Endothelial cell (in vitro differentiated cells): Measurements from ENCODE around the gene SATL1. TPM values are rescaled to one million over a fixed set of nuclear protein-coding genes. Genes with fewer than 3 reads are reported as not detected.

Experiments
- DNase-seq: peaks from one replicate; pipeline ENCODE4 v3.0.0; 2021; ENCODE audit warnings: low spot score
- H3K27ac Mint-ChIP-seq: one replicate; pipeline ENCODE4 v1.8.0; 2021; ENCODE audit warnings: mixed read lengths, inconsistent platforms; ENCODE audit not compliant: unreplicated experiment
- H3K27me3 Mint-ChIP-seq: one replicate; pipeline ENCODE4 v1.8.0; 2021; ENCODE audit warnings: mild to moderate bottlenecking, moderate library complexity, mixed read lengths, inconsistent platforms; ENCODE audit not compliant: unreplicated experiment
- H3K36me3 Mint-ChIP-seq: one replicate; pipeline ENCODE4 v1.8.0; 2021; ENCODE audit warnings: mild to moderate bottlenecking, low read depth, mixed read lengths, inconsistent platforms; ENCODE audit not compliant: unreplicated experiment
- H3K4me1 Mint-ChIP-seq: one replicate; pipeline ENCODE4 v1.8.0; 2021; ENCODE audit warnings: mild to moderate bottlenecking, mixed read lengths, inconsistent platforms; ENCODE audit not compliant: unreplicated experiment
- H3K4me3 Mint-ChIP-seq: one replicate; pipeline ENCODE4 v1.8.0; 2021; ENCODE audit warnings: mild to moderate bottlenecking, mixed read lengths, inconsistent platforms; ENCODE audit not compliant: unreplicated experiment
- H3K9me3 Mint-ChIP-seq: one replicate; pipeline ENCODE4 v1.8.0; 2021; ENCODE audit warnings: mixed read lengths, inconsistent platforms; ENCODE audit not compliant: unreplicated experiment
- CTCF ChIP-seq: fragments of 200-600 bp; sonication (generic); IDR thresholded peaks from one replicate; pipeline ENCODE4 v1.5.0; 2021; ENCODE audit warnings: antibody characterized with exemption; ENCODE audit not compliant: unreplicated experiment
- total RNA-seq: library from RNA; stranded (reverse); fragmentation: NEBNext Ultra II Directional; extraction: Animal tissue kit (Norgen Biotek cat#: 25700); gene quantifications from one replicate; pipeline ENCODE4 v1.2.1, GENCODE V29; 2021; ENCODE audit not compliant: unreplicated experiment

SATL1 gene
- total RNA-seq, 1 donor from 2014 or later: 0.15 TPM

- Mint-ChIP-seq H3K9me3 (no peaks in the 10 kb centered on the region), H3K4me1 (no peaks in the 10 kb centered on the region), H3K27me3 (peaks cover 2% of the 10 kb centered on the region), H3K36me3 (no peaks in the 10 kb centered on the region), H3K4me3 (no peak overlapping the region), H3K27ac (no peak overlapping the region)
- no peak for DNase-seq
- no peak for TF ChIP-seq CTCF
Observed at GRCh38 chrX:85112293-85112692, 131.3 kb downstream of the SATL1 start.

GRCh38 chrX:85111347-85111746, 132.2 kb downstream of the SATL1 start:
- no peaks in the 10 kb centered on the region for H3K36me3 Mint-ChIP-seq
- DNase-seq: no peak
- no peak overlapping the region for H3K4me3 Mint-ChIP-seq
- peaks cover 2% of the 10 kb centered on the region for H3K27me3 Mint-ChIP-seq
- H3K4me1 Mint-ChIP-seq: no peaks in the 10 kb centered on the region
- no peak overlapping the region for H3K27ac Mint-ChIP-seq
- TF ChIP-seq CTCF: peak; percentile 64
- no peaks in the 10 kb centered on the region for H3K9me3 Mint-ChIP-seq

GRCh38 chrX:85109235-85109634, 134.3 kb downstream of the SATL1 start:
- no peaks in the 10 kb centered on the region for H3K9me3 Mint-ChIP-seq
- DNase-seq: peak; percentile 20
- H3K27me3 Mint-ChIP-seq: peaks cover 2% of the 10 kb centered on the region

GRCh38 chrX:85108165-85108564, 135.4 kb downstream of the SATL1 start:
- DNase-seq: no peak
- Mint-ChIP-seq H3K27me3 (peaks cover 2% of the 10 kb centered on the region), H3K4me3 (no peak overlapping the region), H3K36me3 (no peaks in the 10 kb centered on the region), H3K27ac (no peak overlapping the region), H3K4me1 (no peaks in the 10 kb centered on the region), H3K9me3 (no peaks in the 10 kb centered on the region)
- no peak for TF ChIP-seq CTCF

More at GRCh38 chrX:85109235-85109634, 134.3 kb downstream of the SATL1 start:
- no peak for TF ChIP-seq CTCF
- Mint-ChIP-seq H3K4me1 (no peaks in the 10 kb centered on the region), H3K27ac (no peak overlapping the region), H3K36me3 (no peaks in the 10 kb centered on the region), H3K4me3 (no peak overlapping the region)

GRCh38 chrX:85107407-85107806, 136.2 kb downstream of the SATL1 start:
- no peaks in the 10 kb centered on the region for H3K4me1 Mint-ChIP-seq
- no peak overlapping the region for H3K4me3 Mint-ChIP-seq
- TF ChIP-seq CTCF: no peak
- H3K27me3 Mint-ChIP-seq: peaks cover 2% of the 10 kb centered on the region
- H3K36me3 Mint-ChIP-seq: no peaks in the 10 kb centered on the region
- no peak for DNase-seq
- no peak overlapping the region for H3K27ac Mint-ChIP-seq
- no peaks in the 10 kb centered on the region for H3K9me3 Mint-ChIP-seq
